H9 (cell line): ENCODE data around the gene RPP14. TPM values are rescaled to one million over a fixed set of nuclear protein-coding genes. Genes with fewer than 3 reads are reported as not detected.

Experiments
- DNase-seq: peaks from one replicate; pipeline ENCODE4 v3.0.0-alpha.2; 2017
- H2AFZ ChIP-seq: one replicate; pipeline ENCODE4 v1.6.1; 2013; ENCODE audit warnings: mild to moderate bottlenecking, low read length, control low read depth, moderate library complexity
- H2AK5ac ChIP-seq: 2 replicates; pipeline ENCODE4 v1.6.1; 2013; ENCODE audit warnings: low read length, control low read depth, mixed read lengths; ENCODE audit not compliant: insufficient read length
- H2BK120ac ChIP-seq: one replicate; pipeline ENCODE4 v1.6.1; 2013; ENCODE audit warnings: low read depth, mild to moderate bottlenecking, low read length, control low read depth, inconsistent platforms; ENCODE audit not compliant: poor library complexity, severe bottlenecking
- H2BK12ac ChIP-seq: 2 replicates; pipeline ENCODE4 v1.6.1; 2013; ENCODE audit warnings: low read length, control low read depth, mixed read lengths, low read depth; ENCODE audit not compliant: insufficient read length
- H2BK15ac ChIP-seq: 2 replicates; pipeline ENCODE4 v1.6.1; 2013; ENCODE audit warnings: low read depth, low read length, control low read depth
- H2BK20ac ChIP-seq: one replicate; pipeline ENCODE4 v1.6.1; 2013; ENCODE audit warnings: low read depth, mild to moderate bottlenecking, low read length, control low read depth, inconsistent platforms; ENCODE audit not compliant: poor library complexity, severe bottlenecking
- H2BK5ac ChIP-seq: 2 replicates; pipeline ENCODE4 v1.6.1; 2013; ENCODE audit warnings: low read length, control low read depth, mixed read lengths; ENCODE audit not compliant: insufficient read length
- H3K14ac ChIP-seq: 2 replicates; pipeline ENCODE4 v1.6.1; 2013; ENCODE audit warnings: low read length, control low read depth; ENCODE audit not compliant: insufficient read depth
- H3K18ac ChIP-seq: 2 replicates; pipeline ENCODE4 v1.6.1; 2013; ENCODE audit warnings: low read depth, mild to moderate bottlenecking, mixed read lengths, low read length, control low read depth; ENCODE audit not compliant: insufficient read length
- H3K23ac ChIP-seq: 2 replicates; pipeline ENCODE4 v1.6.1; 2013; ENCODE audit warnings: low read length, control low read depth, mixed read lengths, low read depth; ENCODE audit not compliant: insufficient read length
- H3K23me2 ChIP-seq: 2 replicates; pipeline ENCODE4 v1.6.1; 2013; ENCODE audit warnings: low read depth, mild to moderate bottlenecking, mixed read lengths, low read length, control low read depth; ENCODE audit not compliant: insufficient read length, poor library complexity, severe bottlenecking
- H3K27ac ChIP-seq: 2 replicates; pipeline ENCODE4 v1.5.1; 2013; ENCODE audit warnings: low read length, control low read depth, mixed read lengths, low read depth; ENCODE audit not compliant: insufficient read length
- H3K27me3 ChIP-seq: 2 replicates; pipeline ENCODE4 v1.6.1; 2013; ENCODE audit warnings: low read length, control low read depth, inconsistent platforms; ENCODE audit not compliant: insufficient read depth
- H3K4ac ChIP-seq: 2 replicates; pipeline ENCODE4 v1.6.1; 2013; ENCODE audit warnings: low read depth, mild to moderate bottlenecking, control low read depth, inconsistent platforms, low read length, moderate library complexity
- H3K4me1 ChIP-seq: 2 replicates; pipeline ENCODE4 v1.6.1; 2013; ENCODE audit warnings: low read length, control low read depth, inconsistent platforms; ENCODE audit not compliant: insufficient read depth
- H3K4me2 ChIP-seq: 2 replicates; pipeline ENCODE4 v1.6.1; 2013; ENCODE audit warnings: low read length, control low read depth, mixed read lengths; ENCODE audit not compliant: insufficient read length, insufficient read depth
- H3K56ac ChIP-seq: 2 replicates; pipeline ENCODE4 v1.6.1; 2013; ENCODE audit warnings: low read depth, mild to moderate bottlenecking, mixed read lengths, low read length, control low read depth; ENCODE audit not compliant: insufficient read length
- H3K79me1 ChIP-seq: 2 replicates; pipeline ENCODE4 v1.6.1; 2013; ENCODE audit warnings: low read depth, mild to moderate bottlenecking, moderate library complexity, low read length, control low read depth, inconsistent platforms; ENCODE audit not compliant: insufficient read depth, poor library complexity, severe bottlenecking
- H3K79me2 ChIP-seq: 2 replicates; pipeline ENCODE4 v1.6.1; 2013; ENCODE audit warnings: low read length, control low read depth, inconsistent platforms; ENCODE audit not compliant: insufficient read depth
- H3K9ac ChIP-seq: 2 replicates; pipeline ENCODE4 v1.6.1; 2013; ENCODE audit warnings: low read length, control low read depth, mixed read lengths; ENCODE audit not compliant: insufficient read length; ENCODE audit errors: extremely low read depth
- H3K9me3 ChIP-seq: one replicate; pipeline ENCODE4 v1.6.1; 2013; ENCODE audit warnings: low read depth, low read length, inconsistent platforms; ENCODE audit not compliant: control insufficient read depth
- H3T11ph ChIP-seq: one replicate; pipeline ENCODE4 v1.6.1; 2013; ENCODE audit warnings: mild to moderate bottlenecking, low read length, control low read depth, inconsistent platforms
- H4K20me1 ChIP-seq: one replicate; pipeline ENCODE4 v1.6.1; 2013; ENCODE audit not compliant: control insufficient read depth, insufficient read length, insufficient read depth
- H4K5ac ChIP-seq: 2 replicates; pipeline ENCODE4 v1.6.1; 2013; ENCODE audit warnings: low read depth, mild to moderate bottlenecking, mixed read lengths, low read length, control low read depth; ENCODE audit not compliant: insufficient read length
- H4K8ac ChIP-seq: replicated peaks from 2 replicates; pipeline ENCODE4 v1.6.1; 2013; ENCODE audit warnings: low read length, control low read depth, mixed read lengths, low read depth; ENCODE audit not compliant: insufficient read length
- H4K91ac ChIP-seq: 2 replicates; pipeline ENCODE4 v1.6.1; 2013; ENCODE audit warnings: low read depth, mild to moderate bottlenecking, moderate library complexity, mixed read lengths, low read length, control low read depth; ENCODE audit not compliant: insufficient read length
- H3K27ac Mint-ChIP-seq, 3 experiments: 2 replicates in 2 of 3; 3 replicates in 1 of 3; pipeline ENCODE4 v1.8.0; 2020 to 2021; ENCODE audit warnings: mixed read lengths in 3 of 3, mild to moderate bottlenecking in 1 of 3, moderate library complexity in 1 of 3
- H3K27me3 Mint-ChIP-seq: 2 replicates; pipeline ENCODE4 v1.8.0; 2021; ENCODE audit warnings: low read depth, mild to moderate bottlenecking, moderate library complexity, mixed read lengths
- H3K36me3 Mint-ChIP-seq, 3 experiments: 2 replicates in 2 of 3; 3 replicates in 1 of 3; pipeline ENCODE4 v1.8.0; 2020 to 2021; ENCODE audit warnings: low read depth in 3 of 3, mixed read lengths in 3 of 3; ENCODE audit not compliant: insufficient read depth in 1 of 3
- H3K4me1 Mint-ChIP-seq, 2 experiments: 2 replicates each; pipeline ENCODE4 v1.8.0; 2020; ENCODE audit warnings: mixed read lengths in 2 of 2
- H3K4me3 Mint-ChIP-seq, 2 experiments: 2 replicates in 1 of 2; 3 replicates in 1 of 2; pipeline ENCODE4 v1.8.0; 2020 to 2021; ENCODE audit warnings: mild to moderate bottlenecking in 2 of 2, mixed read lengths in 2 of 2, moderate library complexity in 1 of 2
- H3K9me3 Mint-ChIP-seq, 2 experiments: 2 replicates in 1 of 2; 3 replicates in 1 of 2; pipeline ENCODE4 v1.8.0; 2020; ENCODE audit warnings: mild to moderate bottlenecking in 2 of 2, mixed read lengths in 2 of 2, moderate library complexity in 1 of 2
- WGBS: extraction: QIAGEN DNeasy Blood & Tissue Kit; methylation state at CpG from one replicate; pipeline ENCODE4 v1.1.7; 2013; ENCODE audit warnings: missing lambda C conversion rate, low lambda C conversion rate, mixed read lengths; ENCODE audit not compliant: insufficient read length; ENCODE audit errors: extremely low coverage; 5-methylcytosine and 5-hydroxymethylcytosine counted together
- total RNA-seq: library from RNA; stranded (reverse); gene quantifications from 2 replicates; pipeline ENCODE4 v1.2.1, GENCODE V29; 2021
- TF ChIP-seq, protein P1 (sequence below): fragments of 200-600 bp; sonication (generic); conservative IDR thresholded peaks from 3 replicates; pipeline ENCODE4 v1.8.0; 2021; ENCODE audit warnings: antibody characterized with exemption, mild to moderate bottlenecking

The RPP14 gene
- total RNA-seq, 1 experiment from 2014 or later: 23.9 TPM

- no peak for DNase-seq
- Histone ChIP-seq H3K9me3 (no peaks in the 10 kb centered on the region), H3K56ac (no peak overlapping the region), H3K14ac (no peak overlapping the region), H3K4me1 (no peaks in the 10 kb centered on the region; the same call in 1 of the 2 replicates), H2BK5ac (no peak overlapping the region), H4K8ac (no peak overlapping the region), H3K4ac (no peak overlapping the region), H4K20me1 (no peaks in the 10 kb centered on the region), H4K5ac (no peak overlapping the region), H3K23ac (no peak overlapping the region), H4K91ac (no peak overlapping the region), H2BK12ac (no peak overlapping the region), H2BK120ac (no peak overlapping the region), H3K4me2 (peak overlapping the region; percentile 81), H3K23me2 (peaks cover 4% of the 10 kb centered on the region), H3T11ph (no peak overlapping the region), H3K27me3 (no peaks in the 10 kb centered on the region; the same call in 1 of the 2 replicates), H3K79me1 (no peaks in the 10 kb centered on the region), H3K27ac (no peak overlapping the region), H3K79me2 (no peaks in the 10 kb centered on the region), H3K18ac (no peak overlapping the region), H3K9ac (no peak overlapping the region), H2BK15ac (no peak overlapping the region), H2BK20ac (no peak overlapping the region), H2AK5ac (no peak overlapping the region), H2AFZ (no peak overlapping the region)
- Mint-ChIP-seq H3K4me3 (peak overlapping the region; percentile 82 to 98), H3K36me3 (no peaks in the 10 kb centered on the region), H3K9me3 (no peaks in the 10 kb centered on the region), H3K27me3 (peaks cover 39% of the 10 kb centered on the region), H3K27ac (no peak overlapping the region), H3K4me1 (peaks cover 10 to 23% of the 10 kb centered on the region in 2 experiments)
- TF ChIP-seq, protein P1, sequence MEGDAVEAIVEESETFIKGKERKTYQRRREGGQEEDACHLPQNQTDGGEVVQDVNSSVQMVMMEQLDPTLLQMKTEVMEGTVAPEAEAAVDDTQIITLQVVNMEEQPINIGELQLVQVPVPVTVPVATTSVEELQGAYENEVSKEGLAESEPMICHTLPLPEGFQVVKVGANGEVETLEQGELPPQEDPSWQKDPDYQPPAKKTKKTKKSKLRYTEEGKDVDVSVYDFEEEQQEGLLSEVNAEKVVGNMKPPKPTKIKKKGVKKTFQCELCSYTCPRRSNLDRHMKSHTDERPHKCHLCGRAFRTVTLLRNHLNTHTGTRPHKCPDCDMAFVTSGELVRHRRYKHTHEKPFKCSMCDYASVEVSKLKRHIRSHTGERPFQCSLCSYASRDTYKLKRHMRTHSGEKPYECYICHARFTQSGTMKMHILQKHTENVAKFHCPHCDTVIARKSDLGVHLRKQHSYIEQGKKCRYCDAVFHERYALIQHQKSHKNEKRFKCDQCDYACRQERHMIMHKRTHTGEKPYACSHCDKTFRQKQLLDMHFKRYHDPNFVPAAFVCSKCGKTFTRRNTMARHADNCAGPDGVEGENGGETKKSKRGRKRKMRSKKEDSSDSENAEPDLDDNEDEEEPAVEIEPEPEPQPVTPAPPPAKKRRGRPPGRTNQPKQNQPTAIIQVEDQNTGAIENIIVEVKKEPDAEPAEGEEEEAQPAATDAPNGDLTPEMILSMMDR: no peak
- no CpG with 5 or more reads among the region's 4 CpGs for WGBS
Measured at GRCh38 chr3:58334013-58334321, 27.9 kb downstream of the RPP14 start.
